Activated naive CD4-positive, alpha-beta T cell treated with anti-CD3 and anti-CD28 coated beads, Interleukin-2, amount 50 U/mL, for 72 hours (primary cell): ENCODE data around the gene SLC16A10. TPM values are rescaled to one million over a fixed set of nuclear protein-coding genes. Genes with fewer than 3 reads are reported as not detected.
A peak's percentile ranks its signal among the peaks of the same experiment; 100 is the strongest.
"Not testable (repeated sequence)": the region's sequence is repeated elsewhere in the genome, so short reads cannot be mapped to it uniquely, and the experiment has no call there.

Source experiments
- ATAC-seq, 2 donors: fragments of 150-1000 bp; cut with Tn5 transposase; 2 replicates each; pipeline ENCODE4 v1.10.0; 2021; ENCODE audit warnings: mild to moderate bottlenecking in 2 of 2, moderate library complexity in 2 of 2
- DNase-seq, 2 donors: peaks; one replicate each; pipeline ENCODE4 v3.0.0; 2021 to 2022; ENCODE audit warnings: low spot score in 2 of 2
- H3K27ac Mint-ChIP-seq, 2 donors: one replicate each; pipeline ENCODE4 v1.8.0; 2022; ENCODE audit warnings: mild to moderate bottlenecking in 2 of 2, mixed read lengths in 2 of 2
- H3K36me3 Mint-ChIP-seq, 2 donors: one replicate each; pipeline ENCODE4 v1.8.0; 2022; ENCODE audit warnings: mixed read lengths in 2 of 2
- H3K9me3 Mint-ChIP-seq, 2 donors: one replicate each; pipeline ENCODE4 v1.8.0; 2022; ENCODE audit warnings: mixed read lengths in 2 of 2
- total RNA-seq, 2 donors: library from RNA; stranded (reverse); gene quantifications; one replicate each; pipeline ENCODE4 v1.2.3, GENCODE V29; 2022

SLC16A10 gene
- total RNA-seq, 2 donors from 2014 or later: 5.4 to 7.8 TPM

- ATAC-seq (peak; percentile 58 to 74), DNase-seq (no peak)
- Mint-ChIP-seq H3K9me3 (peaks cover 4 to 17% of the 10 kb centered on the region in 2 donors), H3K36me3 (peaks cover 6 to 7% of the 10 kb centered on the region in 2 donors), H3K27ac (peak overlapping the region; percentile 24 to 85)
These were observed 26.8 kb downstream of the SLC16A10 start for GRCh38 chr6:111114087-111114443.

GRCh38 chr6:111114482-111114881, 27.2 kb downstream of the SLC16A10 start:
- no peak for DNase-seq
- no peak for ATAC-seq
- H3K27ac Mint-ChIP-seq: peak overlapping the region in 1 of 2 donors; percentile 85

GRCh38 chr6:111118826-111119225, 31.5 kb downstream of the SLC16A10 start:
- ATAC-seq: no peak
- Mint-ChIP-seq H3K36me3 (peaks cover 6 to 7% of the 10 kb centered on the region in 2 donors), H3K27ac (no peak overlapping the region), H3K9me3 (peaks cover 4 to 8% of the 10 kb centered on the region in 2 donors)
- DNase-seq: no peak

More at GRCh38 chr6:111114482-111114881, 27.2 kb downstream of the SLC16A10 start:
- Mint-ChIP-seq H3K36me3 (peaks cover 6 to 7% of the 10 kb centered on the region in 2 donors), H3K9me3 (peaks cover 4 to 17% of the 10 kb centered on the region in 2 donors)

- no peak overlapping the region for H3K27ac Mint-ChIP-seq
- ATAC-seq (no peak), DNase-seq (no peak)
- peaks cover 6 to 7% of the 10 kb centered on the region in 2 donors for H3K36me3 Mint-ChIP-seq
- peaks cover 4 to 8% of the 10 kb centered on the region in 2 donors for H3K9me3 Mint-ChIP-seq
These were observed 32.4 kb downstream of the SLC16A10 start for GRCh38 chr6:111119571-111120329.

- H3K9me3 Mint-ChIP-seq: peaks cover 0 to 1% of the 10 kb centered on the region in 2 donors
- ATAC-seq: peak in 1 of 2 donors; percentile 37
- peak overlapping the region in 1 of 2 donors; percentile 44 for H3K27ac Mint-ChIP-seq
- no peak for DNase-seq
- H3K36me3 Mint-ChIP-seq: no peaks in the 10 kb centered on the region
These were observed 34.6 kb downstream of the SLC16A10 start for GRCh38 chr6:111121789-111122350.

- no peaks in the 10 kb centered on the region for H3K9me3 Mint-ChIP-seq
- H3K27ac Mint-ChIP-seq: peak overlapping the region in 1 of 2 donors; percentile 34
- H3K36me3 Mint-ChIP-seq: no peaks in the 10 kb centered on the region
- DNase-seq (no peak), ATAC-seq (peak; percentile 36 to 38)
These were observed 35.4 kb downstream of the SLC16A10 start for GRCh38 chr6:111122458-111123286.

GRCh38 chr6:111124406-111124805, 37.1 kb downstream of the SLC16A10 start:
- no peak for ATAC-seq
- Mint-ChIP-seq H3K36me3 (no peaks in the 10 kb centered on the region), H3K9me3 (no peaks in the 10 kb centered on the region), H3K27ac (no peak overlapping the region)
- DNase-seq: no peak

- no peak for DNase-seq
- no peak for ATAC-seq
- Mint-ChIP-seq H3K9me3 (no peaks in the 10 kb centered on the region), H3K27ac (no peak overlapping the region), H3K36me3 (no peaks in the 10 kb centered on the region)
These were observed 41.7 kb downstream of the SLC16A10 start for GRCh38 chr6:111129013-111129412.

GRCh38 chr6:111131018-111131417, 43.7 kb downstream of the SLC16A10 start:
- not testable (repeated sequence) for H3K9me3 Mint-ChIP-seq, H3K36me3 Mint-ChIP-seq, DNase-seq, H3K27ac Mint-ChIP-seq, ATAC-seq

- H3K27ac Mint-ChIP-seq, H3K9me3 Mint-ChIP-seq, ATAC-seq, H3K36me3 Mint-ChIP-seq, DNase-seq: not testable (repeated sequence)
These were observed 45.4 kb downstream of the SLC16A10 start for GRCh38 chr6:111132669-111133068.

GRCh38 chr6:111134236-111134869, 47.0 kb downstream of the SLC16A10 start:
- not testable (repeated sequence) for DNase-seq, H3K36me3 Mint-ChIP-seq, ATAC-seq, H3K9me3 Mint-ChIP-seq, H3K27ac Mint-ChIP-seq

- not testable (repeated sequence) for DNase-seq, H3K9me3 Mint-ChIP-seq, ATAC-seq, H3K27ac Mint-ChIP-seq
- H3K36me3 Mint-ChIP-seq: peaks cover 12 to 14% of the 10 kb centered on the region in 2 donors
These were observed 50.3 kb downstream of the SLC16A10 start for GRCh38 chr6:111137489-111138093.

GRCh38 chr6:111147440-111147839, 60.1 kb downstream of the SLC16A10 start:
- no peak for DNase-seq
- peaks cover 6% of the 10 kb centered on the region in 2 donors for H3K36me3 Mint-ChIP-seq
- H3K27ac Mint-ChIP-seq: no peak overlapping the region
- peaks cover 0 to 1% of the 10 kb centered on the region in 2 donors for H3K9me3 Mint-ChIP-seq
- ATAC-seq: no peak

- Mint-ChIP-seq H3K36me3 (peaks cover 6 to 11% of the 10 kb centered on the region in 2 donors), H3K9me3 (peaks cover 0 to 5% of the 10 kb centered on the region in 2 donors), H3K27ac (no peak overlapping the region)
- ATAC-seq: no peak
- no peak for DNase-seq
These were observed 60.8 kb downstream of the SLC16A10 start for GRCh38 chr6:111148110-111148509.

- DNase-seq (no peak), ATAC-seq (no peak)
- no peak overlapping the region for H3K27ac Mint-ChIP-seq
- H3K36me3 Mint-ChIP-seq: peaks cover 5 to 6% of the 10 kb centered on the region in 2 donors
- peaks cover 0 to 5% of the 10 kb centered on the region in 2 donors for H3K9me3 Mint-ChIP-seq
These were observed 63.3 kb downstream of the SLC16A10 start for GRCh38 chr6:111150577-111150976.

- H3K27ac Mint-ChIP-seq: peak overlapping the region in 1 of 2 donors; percentile 54
- ATAC-seq: peak; percentile 94 to 97
- no peak for DNase-seq
These were observed 67.7 kb downstream of the SLC16A10 start for GRCh38 chr6:111154981-111155380.

More at GRCh38 chr6:111154981-111155380, 67.7 kb downstream of the SLC16A10 start:
- Mint-ChIP-seq H3K36me3 (peaks cover 0 to 6% of the 10 kb centered on the region in 2 donors), H3K9me3 (peaks cover 0 to 5% of the 10 kb centered on the region in 2 donors)
